GM12878 (cell line): ENCODE data around the gene ATP5F1D. TPM values are rescaled to one million over a fixed set of nuclear protein-coding genes. Genes with fewer than 3 reads are reported as not detected.

Experiments used
- EGR1 ChIP-seq, 2 experiments: IDR thresholded peaks; 1 replicate in 1 of 2; 2 replicates in 1 of 2; pipeline ENCODE4 v1.6.1; 2011 to 2012; ENCODE audit warnings: low read depth in 2 of 2, low read length in 2 of 2, borderline replicate concordance in 1 of 2, mild to moderate bottlenecking in 1 of 2, moderate library complexity in 1 of 2
- GATAD2B ChIP-seq: fragments of 450-650 bp; conservative IDR thresholded peaks from 2 replicates; pipeline ENCODE4 v1.6.1; 2017; ENCODE audit warnings: low read depth, mild to moderate bottlenecking, moderate library complexity
- IKZF2 ChIP-seq, 2 experiments: fragments of 450-650 bp; IDR thresholded peaks; 2 replicates each; pipeline ENCODE4 v1.6.1; 2017; ENCODE audit warnings: mild to moderate bottlenecking in 2 of 2, moderate library complexity in 2 of 2
- STAT3 ChIP-seq: IDR thresholded peaks from 2 replicates; pipeline ENCODE4 v1.6.1; 2011; ENCODE audit warnings: low read depth, low read length, improper control_type of control experiment
- TAF1 ChIP-seq: IDR thresholded peaks from 2 replicates; pipeline ENCODE4 v1.6.1; 2011; ENCODE audit warnings: mild to moderate bottlenecking, low read depth, low read length, borderline replicate concordance
- TCF3 ChIP-seq: IDR thresholded peaks from 2 replicates; pipeline ENCODE4 v1.6.1; 2012; ENCODE audit warnings: low read depth, mild to moderate bottlenecking, low read length, borderline replicate concordance; ENCODE audit not compliant: insufficient read depth
- ZSCAN29 ChIP-seq: fragments of 450-650 bp; IDR thresholded peaks from 2 replicates; pipeline ENCODE4 v1.6.1; 2017; ENCODE audit warnings: mild to moderate bottlenecking, moderate library complexity
- polyA plus RNA-seq, 11 experiments: library from polyadenylated mRNA; depleted of rRNA in 4 of 11; unstranded in 6 of 11; stranded (reverse) in 5 of 11; fragments of >200 nt; fragmentation: Nextera tagmentation in 4 of 11; fragmentation: Illumina TruSeq in 1 of 11; extraction: Ambion mirVana in 4 of 11; extraction: Trizol in 1 of 11; gene quantifications; 1 replicate in 1 of 11; 2 replicates in 10 of 11; pipeline versions ENCODE4 v1.2.1 to v1.2.3, GENCODE V29; 2011 to 2016; ENCODE audit warnings: inconsistent platforms in 2 of 11, missing spikeins in 2 of 11, low read depth in 1 of 11
- total RNA-seq, 4 experiments: library from RNA; depleted of rRNA in 3 of 4; stranded (reverse); fragments of >200 nt in 3 of 4; fragmentation: Illumina TruSeq in 1 of 4; extraction: Trizol in 1 of 4; gene quantifications; 2 replicates each; pipeline versions ENCODE4 v1.2.1 to v1.2.3, GENCODE V29; 2013 to 2021
- TF ChIP-seq, protein P1 (sequence below): fragments of 450-650 bp; IDR thresholded peaks from 2 replicates; pipeline ENCODE4 v1.6.1; 2017; ENCODE audit warnings: mild to moderate bottlenecking, moderate library complexity
- TF ChIP-seq, protein P2 (sequence below): fragments of 450-650 bp; IDR thresholded peaks from 2 replicates; pipeline ENCODE4 v1.6.1; 2016; ENCODE audit warnings: mild to moderate bottlenecking
- TF ChIP-seq, protein P3 (sequence below): fragments of 450-650 bp; IDR thresholded peaks from 2 replicates; pipeline ENCODE4 v1.6.1; 2017; ENCODE audit warnings: low read depth, mild to moderate bottlenecking, moderate library complexity

Gene ATP5F1D
- total and polyA plus RNA-seq, 10 of the 15 experiments (the other 5 are each of a cell fraction or from before 2014, with no cell fraction given), result 7.2 to 357 (median 49.5) TPM

DNA sequence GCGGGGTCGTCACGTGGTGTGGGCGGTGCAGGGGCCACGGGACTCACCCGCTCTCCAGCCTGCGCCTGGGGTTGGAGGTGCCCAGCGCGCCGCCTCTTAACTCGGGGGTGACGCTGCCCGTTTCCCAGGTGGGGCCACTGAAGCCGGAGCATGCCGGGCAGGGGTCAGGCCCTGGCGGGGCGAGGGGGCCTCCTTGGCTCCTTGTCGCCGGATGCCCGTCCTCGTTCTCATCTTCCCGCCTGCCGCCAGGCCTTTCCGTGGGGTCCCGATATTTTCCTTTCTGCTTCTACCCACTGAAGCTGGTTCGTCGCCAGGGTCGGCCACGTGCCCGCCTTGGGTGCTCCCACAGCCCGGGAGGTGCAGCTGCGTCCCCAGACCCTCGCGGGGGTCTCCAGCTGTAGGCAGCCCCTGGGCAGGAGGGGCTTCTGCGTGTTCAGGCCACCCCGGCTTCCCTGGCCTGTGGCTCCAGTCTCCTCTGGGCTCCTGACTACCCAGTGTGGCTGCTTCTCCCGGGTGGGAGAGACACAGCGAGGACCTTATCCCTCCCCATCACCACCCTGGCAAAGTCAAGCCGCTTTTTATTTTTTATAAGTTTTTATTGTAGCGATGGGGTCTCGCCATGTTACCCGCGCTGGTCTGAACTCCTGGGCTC lies 34.6 kb downstream of the ATP5F1D start (continued):
- TF ChIP-seq, protein P1, sequence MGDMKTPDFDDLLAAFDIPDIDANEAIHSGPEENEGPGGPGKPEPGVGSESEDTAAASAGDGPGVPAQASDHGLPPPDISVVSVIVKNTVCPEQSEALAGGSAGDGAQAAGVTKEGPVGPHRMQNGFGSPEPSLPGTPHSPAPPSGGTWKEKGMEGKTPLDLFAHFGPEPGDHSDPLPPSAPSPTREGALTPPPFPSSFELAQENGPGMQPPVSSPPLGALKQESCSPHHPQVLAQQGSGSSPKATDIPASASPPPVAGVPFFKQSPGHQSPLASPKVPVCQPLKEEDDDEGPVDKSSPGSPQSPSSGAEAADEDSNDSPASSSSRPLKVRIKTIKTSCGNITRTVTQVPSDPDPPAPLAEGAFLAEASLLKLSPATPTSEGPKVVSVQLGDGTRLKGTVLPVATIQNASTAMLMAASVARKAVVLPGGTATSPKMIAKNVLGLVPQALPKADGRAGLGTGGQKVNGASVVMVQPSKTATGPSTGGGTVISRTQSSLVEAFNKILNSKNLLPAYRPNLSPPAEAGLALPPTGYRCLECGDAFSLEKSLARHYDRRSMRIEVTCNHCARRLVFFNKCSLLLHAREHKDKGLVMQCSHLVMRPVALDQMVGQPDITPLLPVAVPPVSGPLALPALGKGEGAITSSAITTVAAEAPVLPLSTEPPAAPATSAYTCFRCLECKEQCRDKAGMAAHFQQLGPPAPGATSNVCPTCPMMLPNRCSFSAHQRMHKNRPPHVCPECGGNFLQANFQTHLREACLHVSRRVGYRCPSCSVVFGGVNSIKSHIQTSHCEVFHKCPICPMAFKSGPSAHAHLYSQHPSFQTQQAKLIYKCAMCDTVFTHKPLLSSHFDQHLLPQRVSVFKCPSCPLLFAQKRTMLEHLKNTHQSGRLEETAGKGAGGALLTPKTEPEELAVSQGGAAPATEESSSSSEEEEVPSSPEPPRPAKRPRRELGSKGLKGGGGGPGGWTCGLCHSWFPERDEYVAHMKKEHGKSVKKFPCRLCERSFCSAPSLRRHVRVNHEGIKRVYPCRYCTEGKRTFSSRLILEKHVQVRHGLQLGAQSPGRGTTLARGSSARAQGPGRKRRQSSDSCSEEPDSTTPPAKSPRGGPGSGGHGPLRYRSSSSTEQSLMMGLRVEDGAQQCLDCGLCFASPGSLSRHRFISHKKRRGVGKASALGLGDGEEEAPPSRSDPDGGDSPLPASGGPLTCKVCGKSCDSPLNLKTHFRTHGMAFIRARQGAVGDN, result peak; percentile 5; the same call in 1 of the 2 replicates
- no peak for TF ChIP-seq TAF1
- no peak for TF ChIP-seq GATAD2B
- no peak for TF ChIP-seq ZSCAN29
- TF ChIP-seq, protein P2, sequence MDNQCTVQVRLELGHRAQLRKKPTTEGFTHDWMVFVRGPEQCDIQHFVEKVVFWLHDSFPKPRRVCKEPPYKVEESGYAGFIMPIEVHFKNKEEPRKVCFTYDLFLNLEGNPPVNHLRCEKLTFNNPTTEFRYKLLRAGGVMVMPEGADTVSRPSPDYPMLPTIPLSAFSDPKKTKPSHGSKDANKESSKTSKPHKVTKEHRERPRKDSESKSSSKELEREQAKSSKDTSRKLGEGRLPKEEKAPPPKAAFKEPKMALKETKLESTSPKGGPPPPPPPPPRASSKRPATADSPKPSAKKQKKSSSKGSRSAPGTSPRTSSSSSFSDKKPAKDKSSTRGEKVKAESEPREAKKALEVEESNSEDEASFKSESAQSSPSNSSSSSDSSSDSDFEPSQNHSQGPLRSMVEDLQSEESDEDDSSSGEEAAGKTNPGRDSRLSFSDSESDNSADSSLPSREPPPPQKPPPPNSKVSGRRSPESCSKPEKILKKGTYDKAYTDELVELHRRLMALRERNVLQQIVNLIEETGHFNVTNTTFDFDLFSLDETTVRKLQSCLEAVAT, result 0 out of 2 replicates have a peak, but pooled peaks have one; percentile 28
- 0 out of 2 replicates have a peak, but pooled peaks have one; percentile 35 for TF ChIP-seq TCF3
- no peak for TF ChIP-seq STAT3
- peak; percentile 34 to 53; a peak in 2 of 4 replicates for TF ChIP-seq IKZF2 (IDR thresholded peaks at IDR 0.05)
- peak in 1 of 2 experiments; percentile 1; a peak in 2 of 3 replicates for TF ChIP-seq EGR1 (IDR thresholded peaks at IDR 0.05; ENCODE audit: borderline replicate concordance in 1 of 2, low read depth in 2 of 2, low read length in 2 of 2)
- TF ChIP-seq, protein P3, sequence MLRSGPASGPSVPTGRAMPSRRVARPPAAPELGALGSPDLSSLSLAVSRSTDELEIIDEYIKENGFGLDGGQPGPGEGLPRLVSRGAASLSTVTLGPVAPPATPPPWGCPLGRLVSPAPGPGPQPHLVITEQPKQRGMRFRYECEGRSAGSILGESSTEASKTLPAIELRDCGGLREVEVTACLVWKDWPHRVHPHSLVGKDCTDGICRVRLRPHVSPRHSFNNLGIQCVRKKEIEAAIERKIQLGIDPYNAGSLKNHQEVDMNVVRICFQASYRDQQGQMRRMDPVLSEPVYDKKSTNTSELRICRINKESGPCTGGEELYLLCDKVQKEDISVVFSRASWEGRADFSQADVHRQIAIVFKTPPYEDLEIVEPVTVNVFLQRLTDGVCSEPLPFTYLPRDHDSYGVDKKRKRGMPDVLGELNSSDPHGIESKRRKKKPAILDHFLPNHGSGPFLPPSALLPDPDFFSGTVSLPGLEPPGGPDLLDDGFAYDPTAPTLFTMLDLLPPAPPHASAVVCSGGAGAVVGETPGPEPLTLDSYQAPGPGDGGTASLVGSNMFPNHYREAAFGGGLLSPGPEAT, result peak; percentile 22; the same call in 1 of the 2 replicates
